ENCODE measurements around the gene TTC39B.
"Not testable (repeated sequence)": the region's sequence is repeated elsewhere in the genome, so short reads cannot be mapped to it uniquely, and the experiment has no call there.

TTC39B gene

GRCh38 chr9:15346837-15347236, 39.8 kb upstream of the TTC39B start:
- DNase-seq (ENCODE audit: extremely low spot score) = no peak
- ChIA-PET CTCF (interaction anchor here (1.0 kb wide), 1 partner anchor 9 kb away, joined by 3 read pairs; no protein-coding TSS in a partner anchor), POLR2A (no interaction called here)
- TF ChIP-seq CTCF (IDR thresholded peaks at IDR 0.05; ENCODE audit: control extremely low read depth, extremely low read depth, low read depth, missing control alignments) = no peak

- DNase-seq (ENCODE audit: extremely low spot score) = no peak
- no peak for TF ChIP-seq CTCF (IDR thresholded peaks at IDR 0.05; ENCODE audit: control extremely low read depth, extremely low read depth, low read depth, missing control alignments)
- ChIA-PET POLR2A (no interaction called here), CTCF (no interaction called here)
Measured at GRCh38 chr9:15344191-15344590, 37.2 kb upstream of the TTC39B start.

GRCh38 chr9:15333376-15333881, 26.4 kb upstream of the TTC39B start:
- ChIA-PET CTCF (interaction anchor here (1.9 kb wide), 1 partner anchor 21 kb away, joined by 4 read pairs; no protein-coding TSS in a partner anchor), POLR2A (no interaction called here)
- TF ChIP-seq CTCF (IDR thresholded peaks at IDR 0.05; ENCODE audit: control extremely low read depth, extremely low read depth, low read depth, missing control alignments) = no peak
- DNase-seq (ENCODE audit: extremely low spot score) = no peak

- no peak for DNase-seq (ENCODE audit: extremely low spot score)
- ChIA-PET CTCF (interaction anchor here (1.9 kb wide), 1 partner anchor 20 kb away, joined by 4 read pairs; no protein-coding TSS in a partner anchor), POLR2A (no interaction called here)
- TF ChIP-seq CTCF (IDR thresholded peaks at IDR 0.05; ENCODE audit: control extremely low read depth, extremely low read depth, low read depth, missing control alignments) = no peak
Measured at GRCh38 chr9:15332939-15333338, 25.9 kb upstream of the TTC39B start.

GRCh38 chr9:15329539-15330109, 22.6 kb upstream of the TTC39B start:
- POLR2A ChIA-PET = no interaction called here
- TF ChIP-seq CTCF (IDR thresholded peaks at IDR 0.05; ENCODE audit: control extremely low read depth, extremely low read depth, low read depth, missing control alignments) = no peak
- no peak for DNase-seq (ENCODE audit: extremely low spot score)
- CTCF ChIA-PET = no interaction called here

GRCh38 chr9:15328946-15329345, 21.9 kb upstream of the TTC39B start:
- CTCF ChIA-PET = no interaction called here
- TF ChIP-seq CTCF (IDR thresholded peaks at IDR 0.05; ENCODE audit: control extremely low read depth, extremely low read depth, low read depth, missing control alignments) = no peak
- no peak for DNase-seq (ENCODE audit: extremely low spot score)
- POLR2A ChIA-PET = no interaction called here

- POLR2A ChIA-PET; DNase-seq (ENCODE audit: extremely low spot score); CTCF ChIA-PET: not testable (repeated sequence)
Measured at GRCh38 chr9:15322695-15323094, 15.7 kb upstream of the TTC39B start.

- CTCF ChIA-PET = interaction anchor here (1.0 to 2.0 kb wide), 3 partner anchors 9 to 287 kb away, joined by 3 to 4 read pairs (median 4); no protein-coding TSS in a partner anchor
- DNase-seq (ENCODE audit: extremely low spot score); POLR2A ChIA-PET: not testable (repeated sequence)
Measured at GRCh38 chr9:15319661-15320060, 12.6 kb upstream of the TTC39B start.

Data from GM10248 (cell line).